A673 (cell line): ENCODE data around the gene DOCK8.

ENCODE experiments used
- EZH2 ChIP-seq: fragments of 200-600 bp; sonication (generic); IDR thresholded peaks from 2 replicates; pipeline ENCODE4 v1.6.1; 2017; ENCODE audit warnings: borderline replicate concordance, low read depth, mild to moderate bottlenecking, mixed read lengths, antibody characterized with exemption, low read length; ENCODE audit not compliant: poor library complexity, severe bottlenecking
- TF ChIP-seq, protein P1 (sequence below): fragments of 300-800, 200-600 bp; sonication (generic); conservative IDR thresholded peaks from 2 replicates; pipeline ENCODE4 v1.5.1; 2017; ENCODE audit warnings: low read depth, mild to moderate bottlenecking, antibody characterized with exemption, low read length, moderate library complexity, mixed read lengths

DNA sequence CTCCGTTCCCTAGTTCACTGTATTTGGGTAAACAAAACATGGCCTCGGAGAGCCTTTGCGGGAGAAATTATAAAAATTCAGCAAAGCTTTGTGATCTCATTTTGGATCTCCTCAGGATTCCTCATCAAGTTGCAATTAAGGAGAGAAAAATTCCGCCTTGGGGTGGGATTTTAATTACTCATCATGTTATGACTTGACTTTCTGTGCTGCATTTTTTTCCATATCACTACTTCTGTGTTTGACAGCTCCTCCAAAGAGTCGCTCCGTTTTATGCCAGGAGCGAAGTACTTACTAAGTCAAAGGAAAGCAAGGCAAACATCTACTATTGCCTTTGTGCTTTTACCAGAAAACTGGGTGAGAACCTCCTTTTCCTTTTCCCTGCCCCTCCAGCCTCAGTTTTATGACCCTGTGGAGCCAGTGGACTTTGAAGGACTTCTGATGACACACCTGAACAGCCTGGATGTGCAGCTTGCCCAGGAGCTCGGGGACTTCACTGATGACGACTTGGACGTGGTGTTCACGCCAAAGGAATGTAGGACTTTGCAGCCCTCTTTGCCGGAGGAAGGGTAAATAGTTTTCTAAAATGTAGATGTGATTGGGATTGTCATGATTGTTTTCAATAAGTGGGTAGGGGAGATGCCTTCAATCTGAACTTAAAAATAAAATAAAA is 71.5 kb downstream of the DOCK8 start:
- TF ChIP-seq, protein P1, sequence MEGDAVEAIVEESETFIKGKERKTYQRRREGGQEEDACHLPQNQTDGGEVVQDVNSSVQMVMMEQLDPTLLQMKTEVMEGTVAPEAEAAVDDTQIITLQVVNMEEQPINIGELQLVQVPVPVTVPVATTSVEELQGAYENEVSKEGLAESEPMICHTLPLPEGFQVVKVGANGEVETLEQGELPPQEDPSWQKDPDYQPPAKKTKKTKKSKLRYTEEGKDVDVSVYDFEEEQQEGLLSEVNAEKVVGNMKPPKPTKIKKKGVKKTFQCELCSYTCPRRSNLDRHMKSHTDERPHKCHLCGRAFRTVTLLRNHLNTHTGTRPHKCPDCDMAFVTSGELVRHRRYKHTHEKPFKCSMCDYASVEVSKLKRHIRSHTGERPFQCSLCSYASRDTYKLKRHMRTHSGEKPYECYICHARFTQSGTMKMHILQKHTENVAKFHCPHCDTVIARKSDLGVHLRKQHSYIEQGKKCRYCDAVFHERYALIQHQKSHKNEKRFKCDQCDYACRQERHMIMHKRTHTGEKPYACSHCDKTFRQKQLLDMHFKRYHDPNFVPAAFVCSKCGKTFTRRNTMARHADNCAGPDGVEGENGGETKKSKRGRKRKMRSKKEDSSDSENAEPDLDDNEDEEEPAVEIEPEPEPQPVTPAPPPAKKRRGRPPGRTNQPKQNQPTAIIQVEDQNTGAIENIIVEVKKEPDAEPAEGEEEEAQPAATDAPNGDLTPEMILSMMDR: no peak
- no peak for TF ChIP-seq EZH2
